ENCODE data around the gene HPD.

HPD gene

GRCh38 chr12:121828306-121828705 lies 30.4 kb downstream of the HPD start:
- DNase-seq (ENCODE audit: low read depth) = no peak

- no peak for DNase-seq (ENCODE audit: low read depth)
Measured at GRCh38 chr12:121827351-121828099, 31.1 kb downstream of the HPD start.

- DNase-seq (ENCODE audit: low read depth) = no peak
Measured at GRCh38 chr12:121826318-121827150, 32.1 kb downstream of the HPD start.

- DNase-seq (ENCODE audit: low read depth) = no peak
Measured at GRCh38 chr12:121825041-121825523, 33.6 kb downstream of the HPD start.

- DNase-seq (ENCODE audit: low read depth) = no peak
Measured at GRCh38 chr12:121823727-121824115, 34.9 kb downstream of the HPD start.

DNA sequence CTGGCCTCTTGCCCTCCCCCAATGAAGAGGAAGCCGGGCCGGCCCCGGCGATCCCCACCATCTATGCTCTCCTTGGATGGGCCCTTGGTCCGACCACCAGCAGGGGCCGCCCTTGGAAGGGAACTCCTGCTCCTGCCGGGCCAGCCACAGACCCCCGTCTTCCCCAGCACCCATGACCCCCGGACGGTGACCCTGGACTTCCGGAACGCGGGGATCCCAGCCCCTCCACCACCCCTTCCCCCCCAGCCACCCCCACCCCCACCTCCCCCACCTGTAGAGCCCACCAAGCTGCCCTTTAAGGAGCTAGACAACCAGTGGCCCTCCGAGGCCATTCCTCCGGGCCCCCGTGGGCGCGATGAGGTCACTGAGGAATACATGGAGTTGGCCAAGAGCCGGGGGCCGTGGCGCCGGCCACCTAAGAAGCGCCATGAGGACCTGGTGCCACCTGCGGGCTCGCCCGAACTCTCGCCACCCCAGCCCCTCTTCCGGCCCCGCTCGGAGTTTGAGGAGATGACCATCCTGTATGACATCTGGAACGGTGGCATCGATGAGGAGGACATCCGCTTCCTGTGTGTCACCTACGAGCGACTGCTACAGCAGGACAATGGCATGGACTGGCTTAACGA lies 35.4 kb downstream of the HPD start:
- no peak for DNase-seq (ENCODE audit: low read depth)

- DNase-seq (ENCODE audit: low read depth) = no peak
Measured at GRCh38 chr12:121822393-121823100, 36.1 kb downstream of the HPD start.

DNA sequence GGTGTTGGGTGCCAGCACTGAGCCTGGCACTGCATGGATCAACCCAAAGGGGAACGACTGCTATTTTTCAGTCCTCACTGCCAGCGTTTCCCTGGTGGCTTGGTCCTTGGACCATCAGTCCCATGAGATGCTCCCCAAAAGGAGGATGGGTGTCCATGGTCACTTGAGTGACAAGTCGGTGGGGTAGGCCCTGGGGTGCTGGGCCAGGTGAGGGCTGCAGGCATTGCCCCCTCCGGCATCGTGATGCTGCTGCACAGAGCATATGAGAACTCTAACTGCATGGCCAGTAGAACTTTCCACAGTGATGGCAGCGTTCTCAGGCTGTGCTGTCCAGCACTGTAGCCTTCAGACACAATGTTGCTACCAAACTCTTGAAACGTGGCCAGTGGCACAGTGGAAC lies 38.6 kb downstream of the HPD start:
- no peak for DNase-seq (ENCODE audit: low read depth)

GRCh38 chr12:121819212-121819949 lies 39.3 kb downstream of the HPD start:
- no peak for DNase-seq (ENCODE audit: low read depth)

DNA sequence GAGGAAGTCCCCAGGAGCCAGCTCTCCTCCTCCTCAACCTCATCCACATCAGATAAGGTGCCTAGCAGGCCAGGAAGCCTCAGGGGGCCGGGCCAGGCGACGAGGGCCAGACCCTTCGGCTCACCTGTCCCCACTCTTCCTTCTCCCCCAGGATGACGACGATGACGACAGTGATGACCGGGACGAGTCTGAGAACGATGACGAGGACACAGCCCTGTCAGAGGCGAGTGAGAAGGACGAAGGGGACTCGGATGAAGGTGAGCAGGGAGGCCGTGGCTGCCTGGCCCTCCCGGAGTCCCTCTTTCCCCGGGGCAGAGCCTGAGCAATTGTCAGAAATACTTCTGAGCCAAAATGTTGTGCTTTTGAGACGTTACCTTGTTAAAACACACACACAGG lies 41.0 kb downstream of the HPD start:
- DNase-seq (ENCODE audit: low read depth) = no peak

- no peak for DNase-seq (ENCODE audit: low read depth)
Measured at GRCh38 chr12:121816925-121817647, 41.6 kb downstream of the HPD start.

- no peak for DNase-seq (ENCODE audit: low read depth)
Measured at GRCh38 chr12:121815263-121815662, 43.4 kb downstream of the HPD start.

- no peak for DNase-seq (ENCODE audit: low read depth)
Measured at GRCh38 chr12:121814429-121815119, 44.1 kb downstream of the HPD start.

DNA sequence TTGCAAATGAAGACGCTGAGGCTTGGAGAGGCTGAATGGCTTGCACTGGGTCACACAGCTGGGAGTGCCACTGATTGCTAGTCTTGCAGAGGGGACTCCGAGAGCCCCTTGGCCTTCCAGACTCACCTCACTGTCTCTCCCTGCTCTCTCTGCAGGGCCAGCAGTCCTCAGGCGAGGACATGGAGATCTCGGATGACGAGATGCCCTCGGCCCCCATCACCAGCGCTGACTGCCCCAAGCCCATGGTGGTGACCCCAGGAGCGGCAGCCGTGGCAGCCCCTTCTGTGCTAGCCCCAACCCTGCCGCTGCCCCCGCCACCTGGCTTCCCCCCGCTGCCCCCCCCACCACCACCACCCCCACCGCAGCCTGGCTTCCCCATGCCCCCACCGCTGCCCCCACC lies 44.7 kb downstream of the HPD start:
- DNase-seq (ENCODE audit: low read depth) = no peak

DNA sequence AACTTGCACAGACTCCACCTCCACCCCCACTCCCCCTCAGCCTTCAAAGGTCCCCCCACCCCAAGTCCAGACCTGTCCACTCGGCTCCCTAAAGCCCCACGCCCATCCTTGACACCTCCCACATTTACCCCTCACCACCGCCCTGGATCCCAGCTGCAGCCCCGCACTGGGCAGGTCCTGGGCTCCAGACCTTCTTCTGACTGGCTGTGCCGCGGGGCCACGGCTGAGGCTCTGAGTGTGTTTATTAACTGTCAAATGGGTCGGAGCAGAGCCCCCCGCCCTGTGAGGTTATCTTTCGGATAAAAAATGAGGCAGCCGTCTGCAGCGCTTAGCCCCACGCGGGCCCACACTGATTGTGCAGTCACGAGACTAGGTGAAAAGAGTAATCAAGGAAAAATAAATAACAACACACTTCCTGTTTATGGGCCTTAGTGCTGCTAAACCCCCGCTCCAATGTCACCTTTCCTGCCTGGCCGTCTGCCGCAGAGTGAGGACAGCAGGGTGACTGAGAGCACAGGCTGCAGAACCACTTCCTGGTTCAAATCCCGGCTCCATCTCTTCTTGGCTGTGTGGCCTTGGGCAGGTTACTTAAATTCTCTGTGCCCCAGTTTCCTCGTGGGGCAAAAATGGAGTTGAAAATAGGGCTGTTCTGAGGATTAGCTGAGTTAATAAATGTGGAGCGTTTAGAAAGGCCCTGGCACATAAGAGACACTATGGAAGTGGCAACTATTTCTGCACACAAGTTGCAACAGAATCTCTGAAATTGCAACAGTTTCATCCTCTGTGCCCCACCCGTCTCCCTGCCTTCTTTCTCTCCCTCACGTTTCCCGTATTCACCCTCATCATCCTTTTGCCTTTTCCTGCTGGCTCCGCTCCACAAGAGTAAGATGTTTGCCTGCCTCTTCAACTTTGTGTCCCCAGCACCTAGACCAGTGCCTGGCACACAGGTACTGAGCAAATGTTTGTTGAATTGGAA lies 45.5 kb downstream of the HPD start:
- no peak for DNase-seq (ENCODE audit: low read depth)

DNA sequence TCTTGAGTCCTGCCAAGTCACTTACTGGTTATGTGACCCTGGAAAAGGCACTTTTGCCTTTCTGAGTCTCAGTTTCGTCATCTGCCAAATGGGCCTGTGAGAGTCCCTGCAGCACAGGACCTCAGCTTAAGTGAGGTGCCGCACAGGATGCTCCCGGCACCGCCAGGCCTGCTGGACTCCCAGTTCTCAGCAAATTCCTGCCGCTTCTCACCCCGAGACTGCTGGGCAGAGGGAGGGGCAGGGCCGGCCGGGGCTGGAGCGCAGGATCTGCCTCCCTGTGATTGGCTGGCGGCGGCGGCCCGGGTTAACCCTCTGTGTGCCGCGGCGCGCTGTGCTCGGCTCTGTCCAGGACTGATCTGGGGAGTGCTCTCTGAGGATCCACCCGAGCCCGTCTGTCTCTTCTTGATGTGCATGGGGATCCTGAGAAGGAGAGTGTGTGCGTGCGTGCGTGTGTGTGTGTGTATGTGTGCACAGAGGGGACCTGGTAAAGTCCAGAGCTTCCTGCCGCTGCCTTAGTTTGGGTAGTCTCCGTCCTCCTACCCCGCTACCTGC lies 46.3 kb downstream of the HPD start:
- no peak for DNase-seq (ENCODE audit: low read depth)

DNA sequence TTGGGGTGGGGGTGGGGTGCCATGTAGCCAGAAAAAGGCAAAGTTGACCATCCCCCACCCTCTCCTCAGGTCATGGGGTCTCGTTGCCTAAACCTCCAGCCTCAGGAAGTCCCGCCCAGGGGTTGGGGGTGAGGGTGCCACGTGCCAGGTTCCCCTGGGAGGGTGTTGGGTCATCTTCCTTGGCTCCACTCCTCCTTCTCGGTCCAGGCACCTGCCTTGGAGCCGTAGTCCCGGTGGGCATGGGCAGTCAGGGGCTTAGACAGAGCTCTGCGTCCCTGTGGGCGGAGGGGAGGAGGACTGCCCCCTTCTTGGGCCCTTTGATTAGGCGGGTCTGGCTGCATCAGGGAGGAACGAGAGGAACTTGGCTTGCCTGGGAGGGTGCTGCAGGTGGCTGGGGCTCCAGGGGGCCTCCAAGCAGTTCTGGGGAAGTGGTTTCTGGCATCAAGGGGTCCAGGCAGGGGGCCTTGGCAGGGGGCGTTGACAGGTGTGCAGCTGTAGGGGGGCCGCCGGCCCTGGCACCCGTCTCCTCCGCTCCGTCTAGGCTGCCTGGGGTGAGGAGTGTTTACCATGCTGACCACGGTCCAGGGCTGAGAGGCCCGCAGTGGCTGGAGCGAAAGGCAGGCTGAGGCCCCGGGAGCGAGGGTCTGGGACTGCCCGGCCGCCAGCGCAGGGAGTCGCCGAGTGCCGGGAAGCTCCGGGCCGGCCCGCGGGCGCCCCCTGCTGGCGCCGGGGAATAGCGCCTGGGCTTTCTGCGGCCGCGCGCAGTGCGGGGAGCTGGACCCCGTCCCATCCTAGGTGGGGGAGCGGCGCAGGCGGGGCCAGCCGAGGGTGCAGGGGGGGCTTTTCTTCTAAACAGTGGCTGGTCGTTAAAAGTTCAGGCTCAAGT lies 47.0 kb downstream of the HPD start:
- no peak for DNase-seq (ENCODE audit: low read depth)

Measured in HS-27A (cell line).